Measurements from ENCODE around the gene PDIA4. TPM values are rescaled to one million over a fixed set of nuclear protein-coding genes. Genes with fewer than 3 reads are reported as not detected.

PDIA4 gene
- total RNA-seq, 1 experiment from 2014 or later: 217 TPM

- ChIA-PET POLR2A (no interaction called here), RAD21 (ENCODE audit: low non-redundant PET in 1 of 2, low total read pairs in 2 of 2, uncharacterized antibody in 2 of 2, unreplicated experiment in 2 of 2) (no interaction called here), CTCF (no interaction called here)
- Histone ChIP-seq H3K36me3 (ENCODE audit: control insufficient read depth in 1 of 2, insufficient read depth in 2 of 2, low read length in 2 of 2) (no peaks in the 10 kb centered on the region), H3K9me3 (ENCODE audit: control insufficient read depth in 1 of 2, insufficient read depth in 1 of 2, low read depth in 1 of 2, low read length in 2 of 2) (no peaks in the 10 kb centered on the region), H2AFZ (ENCODE audit: low read depth, low read length, poor library complexity, severe bottlenecking) (no peak overlapping the region), H3K4me2 (ENCODE audit: low read length) (no peak overlapping the region), H3K27ac (ENCODE audit: low read depth, low read length) (no peak overlapping the region), H3K79me2 (ENCODE audit: insufficient read depth, low read length) (no peaks in the 10 kb centered on the region), H3K4me1 (ENCODE audit: control insufficient read depth in 1 of 2, insufficient read depth in 2 of 2, low read length in 2 of 2) (no peaks in the 10 kb centered on the region), H3K9ac (ENCODE audit: low read length) (no peak overlapping the region), H4K20me1 (ENCODE audit: insufficient read depth) (no peaks in the 10 kb centered on the region), H3K27me3 (ENCODE audit: insufficient read depth, low read length) (no peaks in the 10 kb centered on the region), H3K4me3 (replicated peaks in 1 of 2; ENCODE audit: low read depth in 1 of 2, low read length in 2 of 2) (no peak overlapping the region), H3K9me2 (ENCODE audit: insufficient read depth) (no peaks in the 10 kb centered on the region)
- TF ChIP-seq, protein P1, sequence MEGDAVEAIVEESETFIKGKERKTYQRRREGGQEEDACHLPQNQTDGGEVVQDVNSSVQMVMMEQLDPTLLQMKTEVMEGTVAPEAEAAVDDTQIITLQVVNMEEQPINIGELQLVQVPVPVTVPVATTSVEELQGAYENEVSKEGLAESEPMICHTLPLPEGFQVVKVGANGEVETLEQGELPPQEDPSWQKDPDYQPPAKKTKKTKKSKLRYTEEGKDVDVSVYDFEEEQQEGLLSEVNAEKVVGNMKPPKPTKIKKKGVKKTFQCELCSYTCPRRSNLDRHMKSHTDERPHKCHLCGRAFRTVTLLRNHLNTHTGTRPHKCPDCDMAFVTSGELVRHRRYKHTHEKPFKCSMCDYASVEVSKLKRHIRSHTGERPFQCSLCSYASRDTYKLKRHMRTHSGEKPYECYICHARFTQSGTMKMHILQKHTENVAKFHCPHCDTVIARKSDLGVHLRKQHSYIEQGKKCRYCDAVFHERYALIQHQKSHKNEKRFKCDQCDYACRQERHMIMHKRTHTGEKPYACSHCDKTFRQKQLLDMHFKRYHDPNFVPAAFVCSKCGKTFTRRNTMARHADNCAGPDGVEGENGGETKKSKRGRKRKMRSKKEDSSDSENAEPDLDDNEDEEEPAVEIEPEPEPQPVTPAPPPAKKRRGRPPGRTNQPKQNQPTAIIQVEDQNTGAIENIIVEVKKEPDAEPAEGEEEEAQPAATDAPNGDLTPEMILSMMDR (IDR thresholded peaks at IDR 0.05 in 2 of 3, conservative IDR thresholded peaks at IDR 0.05 in 1 of 3; ENCODE audit: borderline replicate concordance in 1 of 3, insufficient read depth in 1 of 3, low read depth in 2 of 3, low read length in 2 of 3): no peak
- TF ChIP-seq POLR2AphosphoS5 (IDR thresholded peaks at IDR 0.05; ENCODE audit: low read depth, low read length): no peak
- TF ChIP-seq ZNF274 (IDR thresholded peaks at IDR 0.05; ENCODE audit: low read depth, low read length): no peak
- TF ChIP-seq EGR1 (IDR thresholded peaks at IDR 0.05; ENCODE audit: low read depth): no peak
- TF ChIP-seq TCF7L2 (IDR thresholded peaks at IDR 0.05; ENCODE audit: borderline replicate concordance, extremely low read depth, insufficient read depth, insufficient read length): no peak
- no peak for TF ChIP-seq FOSL1 (IDR thresholded peaks at IDR 0.05; ENCODE audit: low read depth)
- no peak for TF ChIP-seq CBX3 (IDR thresholded peaks at IDR 0.05; ENCODE audit: low read depth)
- no peak for TF ChIP-seq CEBPB (IDR thresholded peaks at IDR 0.05; ENCODE audit: low read depth)
- no peak for TF ChIP-seq MAX (IDR thresholded peaks at IDR 0.05)
- DNase-seq (ENCODE audit: low read depth, low spot score): no peak
- BruUV-seq (replicated peaks): no TSS peak
- ATAC-seq: no peak
- intact Hi-C loops (cut with micrococcal nuclease): no loop called here
These were observed 74.6 kb downstream of the PDIA4 start for GRCh38 chr7:148953676-148954075.

Other genes starting within 250 kb of the PDIA4 start
- gene EZH2, start 144.2 kb downstream of the PDIA4 start, total RNA-seq (2021; ENCODE audit: unreplicated experiment): 55.2 TPM
- 8.5 TPM for gene ZNF786, start 62.2 kb upstream of the PDIA4 start, total RNA-seq (2021; ENCODE audit: unreplicated experiment)
- gene ZNF425, start 97.8 kb upstream of the PDIA4 start, total RNA-seq (2021; ENCODE audit: unreplicated experiment): 2.1 TPM
- 14.1 TPM for gene ZNF398, start 118.9 kb upstream of the PDIA4 start, total RNA-seq (2021; ENCODE audit: unreplicated experiment)
- gene ZNF282, start 167.0 kb upstream of the PDIA4 start, total RNA-seq (2021; ENCODE audit: unreplicated experiment): 30.4 TPM
- 13.7 TPM for gene ZNF212, start 211.1 kb upstream of the PDIA4 start, total RNA-seq (2021; ENCODE audit: unreplicated experiment)
- 12.5 TPM for gene ZNF783, start 233.7 kb upstream of the PDIA4 start, total RNA-seq (2021; ENCODE audit: unreplicated experiment)

Measured in HCT116 (cell line).